Hepatocyte (in vitro differentiated cells): ENCODE results near the gene XRCC6.

Source experiments
- EZH2 ChIP-seq: fragments of 200-600 bp; sonication (generic); IDR thresholded peaks from 2 replicates; pipeline ENCODE4 v1.6.1; 2016; ENCODE audit warnings: antibody characterized with exemption, mild to moderate bottlenecking, borderline replicate concordance
- EZH2phosphoT487 ChIP-seq: fragments of 200-600 bp; sonication (generic); IDR thresholded peaks from one replicate; pipeline ENCODE4 v1.6.1; 2018; ENCODE audit warnings: antibody characterized with exemption, mild to moderate bottlenecking, low read depth, moderate library complexity; ENCODE audit not compliant: unreplicated experiment, severe bottlenecking
- TF ChIP-seq, protein P1 (sequence below): fragments of 200-600 bp; sonication (generic); IDR thresholded peaks from 2 replicates; pipeline ENCODE4 v1.5.1; 2016; ENCODE audit warnings: antibody characterized with exemption, mild to moderate bottlenecking; ENCODE audit not compliant: poor library complexity

DNA sequence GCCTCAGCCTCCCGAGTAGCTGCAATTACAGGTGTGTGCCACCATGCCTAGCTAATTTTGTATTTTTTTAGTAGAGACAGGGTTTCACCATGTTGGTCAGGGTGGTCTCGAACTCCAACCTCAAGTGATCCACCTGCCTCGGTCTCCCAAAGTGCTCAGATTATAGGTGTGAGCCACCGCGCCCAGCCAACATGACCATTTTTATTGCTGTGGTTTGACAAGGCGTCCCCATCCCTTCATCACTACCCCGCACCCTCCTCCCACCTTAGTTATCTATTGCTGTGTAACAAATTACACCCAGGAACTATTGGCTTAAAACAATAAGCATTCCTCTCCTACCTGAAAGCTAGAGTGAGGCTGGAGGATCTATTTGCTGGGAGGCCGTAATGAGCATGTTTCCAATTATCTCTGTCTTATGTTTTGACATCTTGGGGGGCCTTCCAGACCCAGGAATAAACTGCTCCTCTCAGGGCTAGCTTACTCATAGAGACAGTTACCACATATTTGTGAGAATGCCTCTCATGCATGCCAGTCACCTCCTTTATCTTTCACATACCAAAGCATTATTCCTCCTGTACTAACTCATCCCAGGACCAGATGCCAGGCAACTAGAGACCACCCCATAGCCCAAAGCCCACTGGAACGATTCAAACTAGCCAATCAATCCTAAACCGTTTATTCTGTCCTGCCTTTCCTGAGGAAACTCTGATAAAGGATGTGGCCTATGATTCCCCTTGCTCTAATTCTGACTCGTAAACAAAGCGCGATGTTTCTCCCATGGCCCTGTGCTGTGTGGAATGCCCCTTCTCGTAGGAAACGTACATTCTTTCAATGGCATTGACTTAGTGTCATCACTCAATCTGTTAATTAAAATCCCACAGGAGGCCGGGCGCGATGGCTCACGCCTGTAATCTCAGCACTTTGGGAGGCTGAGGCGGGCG, 48.1 kb downstream of the XRCC6 start:
- no peak for TF ChIP-seq EZH2
- TF ChIP-seq, protein P1, sequence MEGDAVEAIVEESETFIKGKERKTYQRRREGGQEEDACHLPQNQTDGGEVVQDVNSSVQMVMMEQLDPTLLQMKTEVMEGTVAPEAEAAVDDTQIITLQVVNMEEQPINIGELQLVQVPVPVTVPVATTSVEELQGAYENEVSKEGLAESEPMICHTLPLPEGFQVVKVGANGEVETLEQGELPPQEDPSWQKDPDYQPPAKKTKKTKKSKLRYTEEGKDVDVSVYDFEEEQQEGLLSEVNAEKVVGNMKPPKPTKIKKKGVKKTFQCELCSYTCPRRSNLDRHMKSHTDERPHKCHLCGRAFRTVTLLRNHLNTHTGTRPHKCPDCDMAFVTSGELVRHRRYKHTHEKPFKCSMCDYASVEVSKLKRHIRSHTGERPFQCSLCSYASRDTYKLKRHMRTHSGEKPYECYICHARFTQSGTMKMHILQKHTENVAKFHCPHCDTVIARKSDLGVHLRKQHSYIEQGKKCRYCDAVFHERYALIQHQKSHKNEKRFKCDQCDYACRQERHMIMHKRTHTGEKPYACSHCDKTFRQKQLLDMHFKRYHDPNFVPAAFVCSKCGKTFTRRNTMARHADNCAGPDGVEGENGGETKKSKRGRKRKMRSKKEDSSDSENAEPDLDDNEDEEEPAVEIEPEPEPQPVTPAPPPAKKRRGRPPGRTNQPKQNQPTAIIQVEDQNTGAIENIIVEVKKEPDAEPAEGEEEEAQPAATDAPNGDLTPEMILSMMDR = no peak
- TF ChIP-seq EZH2phosphoT487 = no peak
